Measurements from ENCODE around the gene ENC1. TPM values are rescaled to one million over a fixed set of nuclear protein-coding genes. Genes with fewer than 3 reads are reported as not detected.

ENC1 gene
- total and polyA plus RNA-seq, 2 of the 4 experiments (the other 2 are of a cell fraction), result 25.6 to 70.8 TPM

DNA sequence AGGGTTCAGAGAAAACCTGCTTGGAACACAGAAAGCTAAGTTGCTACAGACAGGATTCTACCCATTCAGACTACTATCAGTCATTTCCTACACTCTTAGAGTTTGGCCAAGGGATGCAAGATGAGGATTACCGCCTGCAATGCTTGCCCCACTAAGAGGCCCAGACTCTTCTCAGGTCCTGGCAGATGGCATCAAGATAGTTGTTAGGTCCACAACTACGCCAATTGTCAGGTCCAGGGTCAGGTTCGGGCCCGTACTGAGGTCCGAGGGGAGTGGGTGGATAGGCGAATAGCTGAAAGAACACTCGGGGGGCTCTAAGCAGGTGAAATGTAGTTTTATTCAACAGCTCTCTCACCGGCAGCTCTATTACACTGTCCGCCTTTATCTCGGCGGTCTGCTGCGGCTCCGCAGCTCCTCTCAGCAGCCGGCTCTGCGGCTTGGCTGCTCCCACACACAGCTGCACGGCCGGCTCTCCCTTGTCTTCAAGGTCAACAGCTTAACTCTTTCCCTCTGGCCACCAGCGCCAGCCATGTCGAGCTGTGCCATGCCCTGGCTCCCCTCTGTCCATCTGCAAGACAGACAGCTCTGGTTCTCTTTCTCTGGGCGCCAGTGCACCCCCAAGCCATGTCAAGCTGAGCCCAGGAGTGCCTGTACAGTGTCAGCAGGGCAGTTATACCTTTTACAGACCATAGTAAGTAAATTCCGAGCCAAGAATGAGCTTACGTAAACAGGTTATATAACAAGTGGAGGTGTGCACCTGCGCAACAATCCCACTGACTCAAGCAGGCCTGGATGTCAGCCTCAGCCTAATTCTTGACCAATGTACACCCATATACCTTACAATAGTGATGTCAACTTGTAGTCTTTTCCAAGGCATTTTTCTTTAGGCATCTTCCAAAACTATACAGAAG, 24.0 kb downstream of the ENC1 start:
- no peaks in the 10 kb centered on the region; the same call in 1 of the 2 replicates for H3K9me1 ChIP-seq (ENCODE audit: insufficient read depth, low read length)
- CTCF ChIA-PET, result no interaction called here
- no peaks in the 10 kb centered on the region for H3K4me1 ChIP-seq (ENCODE audit: control insufficient read depth, insufficient read depth, low read length)
- POLR2A ChIA-PET (ENCODE audit: unreplicated experiment), result no interaction called here
- H3K23ac ChIP-seq (ENCODE audit: low read depth, low read length), result no peak overlapping the region
- no peak overlapping the region for H2AK5ac ChIP-seq (ENCODE audit: low read depth, low read length)
- no peak for DNase-seq
- H3K27ac ChIP-seq (ENCODE audit: insufficient read depth, low read length), result no peak overlapping the region
- peaks cover 11% of the 10 kb centered on the region for H3K27me3 ChIP-seq (ENCODE audit: control insufficient read depth, insufficient read depth, low read length)
- BruUV-seq (replicated peaks), result no TSS peak
- no peak overlapping the region for H2BK20ac ChIP-seq (ENCODE audit: low read depth, low read length)
- dilution Hi-C loops (cut with HindIII; ENCODE audit: low sequenced_read_pairs, unreplicated experiment) (no loop called here), intact Hi-C loops (cut with micrococcal nuclease) (no loop called here), in situ Hi-C loops (cut with MboI; ENCODE audit: low sequenced_read_pairs) (no loop called here)
- H3K36me3 ChIP-seq (ENCODE audit: control insufficient read depth, insufficient read depth, low read length), result no peaks in the 10 kb centered on the region
- H3K79me1 ChIP-seq (ENCODE audit: low read depth in 1 of 2, low read length in 2 of 2), result no peaks in the 10 kb centered on the region
- H2AK9ac ChIP-seq (replicated peaks; ENCODE audit: low read depth, low read length, poor library complexity), result no peak overlapping the region
- H3K4me3 ChIP-seq (ENCODE audit: insufficient read depth, low read depth, low read length), result no peak overlapping the region
- no peak overlapping the region for H4K8ac ChIP-seq (ENCODE audit: low read depth in 2 of 2, low read length in 2 of 2)
- ATAC-seq (ENCODE audit: low read depth), result no peak
- no peak overlapping the region for H2BK15ac ChIP-seq (ENCODE audit: low read depth, low read length)
- H3K4me2 ChIP-seq (ENCODE audit: low read depth, low read length), result no peak overlapping the region
- H3K4ac ChIP-seq (ENCODE audit: low read depth, low read length), result no peak overlapping the region
- H3K9ac ChIP-seq (ENCODE audit: low read depth, low read length), result no peak overlapping the region
- H2BK120ac ChIP-seq (ENCODE audit: low read depth, low read length), result no peak overlapping the region
- no peak overlapping the region for H3K18ac ChIP-seq (ENCODE audit: low read depth, low read length)
- H4K5ac ChIP-seq (ENCODE audit: low read depth, low read length), result no peak overlapping the region
- no peak overlapping the region for H3K56ac ChIP-seq (ENCODE audit: extremely low read depth, insufficient read depth, low read length)
- H2AFZ ChIP-seq (replicated peaks; ENCODE audit: low read length, poor library complexity), result no peak overlapping the region
- 71% methylated on average over 8 of the region's 23 CpGs; no CpG with 5 or more reads in 1 of the 2 experiments for WGBS, 2 experiments (ENCODE audit: extremely low coverage in 2 of 2, insufficient read length in 1 of 2)
- no peaks in the 10 kb centered on the region for H4K20me1 ChIP-seq (ENCODE audit: insufficient read depth, low read length)
- no peak overlapping the region for H4K91ac ChIP-seq (ENCODE audit: insufficient read depth, low read depth, low read length)
- no peaks in the 10 kb centered on the region for H3K9me3 ChIP-seq (ENCODE audit: control insufficient read depth, insufficient read depth, low read length)
- no peak overlapping the region for H3K14ac ChIP-seq (replicated peaks; ENCODE audit: low read depth, low read length)
- TF ChIP-seq SMC3 (IDR thresholded peaks at IDR 0.05; ENCODE audit: low read depth, low read length) (no peak), RAD21 (IDR thresholded peaks at IDR 0.05; ENCODE audit: low read length) (no peak), MAFK (IDR thresholded peaks at IDR 0.05; ENCODE audit: low read depth, low read length) (no peak), CTCF (conservative IDR thresholded peaks at IDR 0.05; ENCODE audit: low read depth, low read length) (no peak), CEBPB (IDR thresholded peaks at IDR 0.05; ENCODE audit: low read depth, low read length) (no peak)
- TF ChIP-seq, protein P1, sequence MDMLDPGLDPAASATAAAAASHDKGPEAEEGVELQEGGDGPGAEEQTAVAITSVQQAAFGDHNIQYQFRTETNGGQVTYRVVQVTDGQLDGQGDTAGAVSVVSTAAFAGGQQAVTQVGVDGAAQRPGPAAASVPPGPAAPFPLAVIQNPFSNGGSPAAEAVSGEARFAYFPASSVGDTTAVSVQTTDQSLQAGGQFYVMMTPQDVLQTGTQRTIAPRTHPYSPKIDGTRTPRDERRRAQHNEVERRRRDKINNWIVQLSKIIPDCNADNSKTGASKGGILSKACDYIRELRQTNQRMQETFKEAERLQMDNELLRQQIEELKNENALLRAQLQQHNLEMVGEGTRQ (IDR thresholded peaks at IDR 0.05; ENCODE audit: low read depth, low read length), result no peak
- H2BK5ac ChIP-seq (ENCODE audit: low read depth, low read length, poor library complexity, severe bottlenecking), result no peak overlapping the region

Measured in IMR-90 (cell line).